ENCODE results near the gene ANXA2. TPM values are rescaled to one million over a fixed set of nuclear protein-coding genes. Genes with fewer than 3 reads are reported as not detected.

ANXA2 gene
- total RNA-seq, 3 donors from 2014 or later: 376 to 796 (median 757) TPM

- DNase-seq (no peak), ATAC-seq (peak; percentile 22)
- intact Hi-C loops (cut with DNase I, micrococcal nuclease): no loop called here
- TF ChIP-seq CTCF (IDR thresholded peaks at IDR 0.05): no peak
- Histone ChIP-seq H3K4me3 (no peak overlapping the region), H3K9me3 (no peaks in the 10 kb centered on the region), H3K4me1 (ENCODE audit: low read depth) (no peaks in the 10 kb centered on the region), H3K36me3 (ENCODE audit: low read depth) (peaks cover 36% of the 10 kb centered on the region)
These were observed 44.4 kb downstream of the ANXA2 start for GRCh38 chr15:60353245-60353920.

- TF ChIP-seq CTCF (IDR thresholded peaks at IDR 0.05): no peak
- peaks cover 43% of the 10 kb centered on the region for H3K36me3 ChIP-seq (ENCODE audit: low read depth)
- H3K4me1 ChIP-seq (ENCODE audit: low read depth): no peaks in the 10 kb centered on the region
- intact Hi-C loops (cut with DNase I, micrococcal nuclease): no loop called here
- H3K4me3 ChIP-seq: no peak overlapping the region
- H3K9me3 ChIP-seq: no peaks in the 10 kb centered on the region
- ATAC-seq (no peak), DNase-seq (no peak)
These were observed 45.3 kb downstream of the ANXA2 start for GRCh38 chr15:60352525-60352924.

- no peak for TF ChIP-seq CTCF (IDR thresholded peaks at IDR 0.05)
- Histone ChIP-seq H3K4me3 (no peak overlapping the region), H3K36me3 (ENCODE audit: low read depth) (peaks cover 48% of the 10 kb centered on the region), H3K4me1 (ENCODE audit: low read depth) (no peaks in the 10 kb centered on the region), H3K9me3 (no peaks in the 10 kb centered on the region)
- intact Hi-C loops (cut with DNase I, micrococcal nuclease): no loop called here
- ATAC-seq: no peak
- DNase-seq: no peak
These were observed 46.7 kb downstream of the ANXA2 start for GRCh38 chr15:60351066-60351465.

DNA sequence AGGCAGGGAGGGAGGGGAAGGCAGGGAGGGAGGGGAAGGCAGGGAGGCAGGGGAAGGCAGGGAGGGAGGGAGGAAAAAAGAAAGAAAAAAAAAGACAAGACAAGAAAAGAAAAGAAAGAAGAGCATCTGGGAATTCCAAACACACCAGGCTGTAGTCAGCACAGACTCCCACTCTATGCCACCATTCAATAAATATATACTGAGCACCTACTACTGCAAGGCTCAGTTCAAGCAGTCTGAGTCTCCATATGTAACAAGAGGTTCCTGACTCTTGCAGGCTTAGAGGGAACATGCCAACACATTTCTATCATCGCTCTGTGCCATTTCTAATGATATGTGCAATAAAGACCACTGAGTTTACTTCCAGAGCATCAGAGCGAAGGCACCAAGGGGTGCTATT, 47.7 kb downstream of the ANXA2 start:
- intact Hi-C loops (cut with DNase I, micrococcal nuclease): no loop called here
- TF ChIP-seq CTCF (IDR thresholded peaks at IDR 0.05): no peak
- Histone ChIP-seq H3K4me3 (no peak overlapping the region), H3K36me3 (ENCODE audit: low read depth) (peaks cover 42% of the 10 kb centered on the region), H3K9me3 (no peaks in the 10 kb centered on the region), H3K4me1 (ENCODE audit: low read depth) (no peaks in the 10 kb centered on the region)
- DNase-seq (no peak), ATAC-seq (peak; percentile 16)

DNA sequence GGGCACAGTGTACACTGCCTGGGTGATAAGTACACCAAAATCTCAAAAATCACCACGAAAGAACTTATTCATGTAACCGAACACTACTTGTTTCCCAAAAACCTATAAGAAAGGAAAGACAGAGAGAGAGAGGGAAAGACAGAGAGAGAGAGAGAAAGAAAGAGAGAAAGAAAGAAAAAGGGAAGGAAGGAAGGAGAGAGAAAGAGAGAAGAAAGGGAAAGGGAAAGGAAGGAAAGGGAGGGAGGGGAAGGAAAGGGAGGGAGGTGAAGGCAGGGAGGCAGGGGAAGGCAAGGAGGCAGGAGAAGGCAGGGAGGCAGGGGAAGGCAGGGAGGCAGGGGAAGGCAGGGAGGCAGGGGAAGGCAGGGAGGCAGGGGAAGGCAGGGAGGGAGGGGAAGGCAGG, 48.2 kb downstream of the ANXA2 start:
- no peak for TF ChIP-seq CTCF (IDR thresholded peaks at IDR 0.05)
- Histone ChIP-seq H3K4me1 (ENCODE audit: low read depth) (no peaks in the 10 kb centered on the region), H3K36me3 (ENCODE audit: low read depth) (peaks cover 37% of the 10 kb centered on the region), H3K9me3 (no peaks in the 10 kb centered on the region), H3K4me3 (no peak overlapping the region)
- DNase-seq (no peak), ATAC-seq (no peak)
- intact Hi-C loops (cut with DNase I, micrococcal nuclease): no loop called here
